ENCODE measurements around the gene TMPRSS11F. TPM values are rescaled to one million over a fixed set of nuclear protein-coding genes. Genes with fewer than 3 reads are reported as not detected.

TMPRSS11F gene
- total RNA-seq, 1 donor from 2014 or later = 13.8 TPM

DNA sequence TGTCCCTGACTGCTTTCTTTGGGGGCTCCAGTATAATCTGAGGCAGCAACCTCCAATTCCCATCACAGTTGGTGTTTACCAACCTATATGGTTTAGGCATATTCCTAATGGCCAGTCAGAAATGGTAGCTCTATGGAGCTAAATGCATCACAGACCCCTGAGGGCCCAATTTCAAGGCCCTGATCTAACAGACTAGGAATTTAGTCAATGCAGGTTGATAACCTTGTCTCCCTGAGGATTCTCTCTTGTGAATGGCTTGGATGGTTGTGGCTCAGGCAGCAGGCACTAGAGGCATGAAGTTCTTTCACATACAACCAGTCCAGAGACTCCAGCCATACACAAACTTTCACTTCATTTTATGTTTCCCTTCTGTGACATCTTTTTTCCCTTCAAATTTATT, 59.4 kb downstream of the TMPRSS11F start:
- H3K4me1 ChIP-seq = no peaks in the 10 kb centered on the region
- TF ChIP-seq POLR2A (IDR thresholded peaks at IDR 0.05) = no peak
- TF ChIP-seq POLR2AphosphoS5 (IDR thresholded peaks at IDR 0.05; ENCODE audit: insufficient read depth in 1 of 2, low read depth in 1 of 2) = no peak
- TF ChIP-seq, protein P1, sequence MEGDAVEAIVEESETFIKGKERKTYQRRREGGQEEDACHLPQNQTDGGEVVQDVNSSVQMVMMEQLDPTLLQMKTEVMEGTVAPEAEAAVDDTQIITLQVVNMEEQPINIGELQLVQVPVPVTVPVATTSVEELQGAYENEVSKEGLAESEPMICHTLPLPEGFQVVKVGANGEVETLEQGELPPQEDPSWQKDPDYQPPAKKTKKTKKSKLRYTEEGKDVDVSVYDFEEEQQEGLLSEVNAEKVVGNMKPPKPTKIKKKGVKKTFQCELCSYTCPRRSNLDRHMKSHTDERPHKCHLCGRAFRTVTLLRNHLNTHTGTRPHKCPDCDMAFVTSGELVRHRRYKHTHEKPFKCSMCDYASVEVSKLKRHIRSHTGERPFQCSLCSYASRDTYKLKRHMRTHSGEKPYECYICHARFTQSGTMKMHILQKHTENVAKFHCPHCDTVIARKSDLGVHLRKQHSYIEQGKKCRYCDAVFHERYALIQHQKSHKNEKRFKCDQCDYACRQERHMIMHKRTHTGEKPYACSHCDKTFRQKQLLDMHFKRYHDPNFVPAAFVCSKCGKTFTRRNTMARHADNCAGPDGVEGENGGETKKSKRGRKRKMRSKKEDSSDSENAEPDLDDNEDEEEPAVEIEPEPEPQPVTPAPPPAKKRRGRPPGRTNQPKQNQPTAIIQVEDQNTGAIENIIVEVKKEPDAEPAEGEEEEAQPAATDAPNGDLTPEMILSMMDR (IDR thresholded peaks at IDR 0.05) = no peak
- intact Hi-C loops (cut with DNase I) = no loop called here
- H3K36me3 ChIP-seq = no peaks in the 10 kb centered on the region
- H3K27me3 ChIP-seq = no peaks in the 10 kb centered on the region
- no peak overlapping the region for H3K27ac ChIP-seq
- DNase-seq (ENCODE audit: extremely low spot score in 2 of 2) = no peak
- no peak overlapping the region for H3K4me3 ChIP-seq
- H3K9me3 ChIP-seq = no peaks in the 10 kb centered on the region

DNA sequence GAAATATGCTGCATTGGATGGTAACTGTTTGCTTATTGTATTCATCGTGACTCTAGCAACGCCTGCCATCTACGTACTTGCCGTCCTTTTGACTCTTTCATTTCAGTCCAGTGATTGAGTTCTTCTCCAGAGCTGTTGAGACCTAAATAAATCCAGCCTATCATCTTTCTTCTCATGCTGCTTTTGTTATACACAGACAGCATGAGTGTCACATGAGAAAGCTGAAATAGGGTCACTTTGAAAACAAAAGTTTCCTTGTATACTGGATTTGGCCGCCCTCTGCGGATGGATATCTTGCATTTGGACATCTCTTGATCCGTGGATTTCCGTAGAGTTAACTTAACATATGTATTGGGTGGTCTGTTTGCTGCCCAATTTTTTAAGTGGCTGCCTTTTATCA, 67.2 kb downstream of the TMPRSS11F start:
- intact Hi-C loops (cut with DNase I) = no loop called here
- H3K36me3 ChIP-seq = no peaks in the 10 kb centered on the region
- no peaks in the 10 kb centered on the region for H3K4me1 ChIP-seq
- TF ChIP-seq POLR2A (IDR thresholded peaks at IDR 0.05) (no peak), POLR2AphosphoS5 (IDR thresholded peaks at IDR 0.05; ENCODE audit: insufficient read depth in 1 of 2, low read depth in 1 of 2) (no peak)
- TF ChIP-seq, protein P1 (IDR thresholded peaks at IDR 0.05) = no peak
- no peaks in the 10 kb centered on the region for H3K27me3 ChIP-seq
- DNase-seq (ENCODE audit: extremely low spot score in 2 of 2) = no peak
- H3K27ac ChIP-seq = no peak overlapping the region
- no peak overlapping the region for H3K4me3 ChIP-seq
- H3K9me3 ChIP-seq = no peaks in the 10 kb centered on the region

DNA sequence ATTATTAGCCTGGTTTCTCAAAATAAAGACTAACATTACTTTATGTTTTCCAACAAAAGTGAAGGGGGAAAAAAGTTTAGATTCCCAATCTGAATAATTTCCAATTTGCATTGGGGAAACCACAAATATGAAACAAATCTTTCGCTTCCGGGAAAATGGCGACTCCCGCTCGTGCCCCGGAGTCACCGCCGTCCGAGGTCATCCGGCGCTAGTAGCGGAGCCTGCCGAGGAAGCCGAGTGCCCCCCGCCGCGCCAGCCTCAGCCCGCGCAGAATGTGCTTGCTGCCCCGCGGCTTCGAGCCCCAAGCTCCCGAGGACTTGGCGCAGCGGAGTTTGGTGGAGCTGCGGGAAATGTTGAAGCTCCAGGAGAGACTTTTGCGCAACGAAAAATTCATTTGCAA, 91.4 kb downstream of the TMPRSS11F start:
- no peak for DNase-seq (ENCODE audit: extremely low spot score in 2 of 2)
- H3K36me3 ChIP-seq = no peaks in the 10 kb centered on the region
- H3K4me1 ChIP-seq = no peaks in the 10 kb centered on the region
- intact Hi-C loops (cut with DNase I) = no loop called here
- no peaks in the 10 kb centered on the region for H3K27me3 ChIP-seq
- no peak overlapping the region for H3K4me3 ChIP-seq
- TF ChIP-seq POLR2AphosphoS5 (IDR thresholded peaks at IDR 0.05; ENCODE audit: insufficient read depth in 1 of 2, low read depth in 1 of 2) (no peak), POLR2A (IDR thresholded peaks at IDR 0.05) (no peak)
- TF ChIP-seq, protein P1 (IDR thresholded peaks at IDR 0.05) = no peak
- no peaks in the 10 kb centered on the region for H3K9me3 ChIP-seq
- H3K27ac ChIP-seq = no peak overlapping the region

DNA sequence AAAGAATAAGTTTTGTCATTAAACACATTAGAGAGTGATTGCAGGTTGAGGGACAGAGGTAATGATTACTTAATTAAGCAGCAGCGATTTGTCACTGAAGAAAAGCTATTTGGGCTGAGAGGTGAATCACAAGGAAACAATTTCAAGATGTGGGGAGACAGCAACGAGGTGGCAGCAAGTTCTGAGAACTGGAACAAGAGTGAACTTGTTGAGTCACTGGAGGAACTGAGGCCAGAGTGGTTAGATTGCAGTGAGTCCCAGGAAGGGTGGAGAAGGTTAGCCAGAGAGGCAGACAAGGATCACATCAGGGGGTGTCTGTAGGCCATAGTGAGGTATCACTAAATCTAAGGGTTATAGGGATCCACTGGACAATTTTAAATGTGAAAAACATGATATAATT, 108.5 kb downstream of the TMPRSS11F start:
- Histone ChIP-seq H3K27ac (no peak overlapping the region), H3K27me3 (no peaks in the 10 kb centered on the region), H3K4me3 (no peak overlapping the region), H3K9me3 (no peaks in the 10 kb centered on the region), H3K4me1 (no peaks in the 10 kb centered on the region), H3K36me3 (no peaks in the 10 kb centered on the region)
- TF ChIP-seq POLR2A (IDR thresholded peaks at IDR 0.05) (no peak), POLR2AphosphoS5 (IDR thresholded peaks at IDR 0.05; ENCODE audit: insufficient read depth in 1 of 2, low read depth in 1 of 2) (peak in 1 of 2 donors; percentile 17)
- DNase-seq (ENCODE audit: extremely low spot score in 2 of 2) = no peak
- intact Hi-C loops (cut with DNase I) = no loop called here

DNA sequence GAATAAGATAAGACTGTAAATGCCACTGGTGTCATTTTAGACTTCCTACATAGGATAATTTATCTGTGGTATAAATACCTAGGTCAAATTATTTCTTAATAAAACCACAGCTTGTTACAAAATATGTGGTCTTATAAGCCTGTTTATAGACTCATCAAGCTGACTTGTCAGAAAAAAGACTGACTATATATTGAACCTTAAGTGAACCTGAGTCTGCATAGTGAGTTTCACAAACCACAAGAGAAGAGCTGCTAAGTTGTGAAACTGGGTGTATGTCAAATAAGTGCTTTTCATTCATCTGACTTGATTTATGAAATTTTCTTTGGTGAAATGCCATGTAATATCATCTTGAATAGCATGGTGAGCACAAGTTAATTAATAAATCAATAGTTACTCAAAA, 118.0 kb downstream of the TMPRSS11F start:
- no peak for TF ChIP-seq POLR2AphosphoS5 (IDR thresholded peaks at IDR 0.05; ENCODE audit: insufficient read depth in 1 of 2, low read depth in 1 of 2)
- TF ChIP-seq POLR2A (IDR thresholded peaks at IDR 0.05) = no peak
- H3K4me3 ChIP-seq = no peak overlapping the region
- H3K27ac ChIP-seq = no peak overlapping the region
- H3K9me3 ChIP-seq = no peaks in the 10 kb centered on the region
- no peaks in the 10 kb centered on the region for H3K27me3 ChIP-seq
- H3K4me1 ChIP-seq = no peaks in the 10 kb centered on the region
- intact Hi-C loops (cut with DNase I) = no loop called here
- DNase-seq (ENCODE audit: extremely low spot score in 2 of 2) = no peak
- no peaks in the 10 kb centered on the region for H3K36me3 ChIP-seq

Small RNA genes lying within 50 kb of the gene (small RNA-seq; reads per million reads assigned to genes)
- gene RNU6-95P = not detected

Other genes with a start within 250 kb of the TMPRSS11F start
- 72.4 TPM for gene TMPRSS11D, start 245.9 kb downstream of the TMPRSS11F start, total RNA-seq
- 26.0 TPM for gene TMPRSS11A, start 166.4 kb downstream of the TMPRSS11F start, total RNA-seq
- 40.8 TPM for gene TMPRSS11B, start 115.8 kb upstream of the TMPRSS11F start, total RNA-seq
- 61.4 TPM for gene YTHDC1, start 220.2 kb upstream of the TMPRSS11F start, total RNA-seq